ENCODE results near the gene PXN. TPM values are rescaled to one million over a fixed set of nuclear protein-coding genes. Genes with fewer than 3 reads are reported as not detected.
"Not testable (repeated sequence)": the region's sequence is repeated elsewhere in the genome, so short reads cannot be mapped to it uniquely, and the experiment has no call there.

The PXN gene
- total RNA-seq, 1 donor from 2014 or later = 282 TPM

DNA sequence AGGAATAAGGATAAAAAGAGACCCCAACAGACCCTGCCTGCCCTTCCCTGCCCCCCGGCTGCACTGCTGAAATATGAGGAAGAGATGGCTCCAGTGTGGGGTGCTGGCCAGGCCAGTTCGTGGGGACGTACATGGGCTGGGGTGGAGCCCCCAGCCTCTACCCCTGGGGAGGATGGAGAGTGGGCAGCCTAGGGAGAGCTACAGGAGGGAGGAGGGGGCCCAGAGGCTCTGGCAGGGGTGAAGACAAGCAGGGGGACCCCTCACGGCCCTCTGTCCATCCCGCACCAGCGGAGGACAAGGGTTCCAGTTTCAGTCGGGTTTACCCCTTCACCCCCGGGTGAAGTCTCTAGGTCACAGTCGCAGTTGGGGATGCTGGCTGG lies 53.6 kb downstream of the PXN start:
- peaks cover 69 to 72% of the 10 kb centered on the region in 2 donors for H3K36me3 ChIP-seq

DNA sequence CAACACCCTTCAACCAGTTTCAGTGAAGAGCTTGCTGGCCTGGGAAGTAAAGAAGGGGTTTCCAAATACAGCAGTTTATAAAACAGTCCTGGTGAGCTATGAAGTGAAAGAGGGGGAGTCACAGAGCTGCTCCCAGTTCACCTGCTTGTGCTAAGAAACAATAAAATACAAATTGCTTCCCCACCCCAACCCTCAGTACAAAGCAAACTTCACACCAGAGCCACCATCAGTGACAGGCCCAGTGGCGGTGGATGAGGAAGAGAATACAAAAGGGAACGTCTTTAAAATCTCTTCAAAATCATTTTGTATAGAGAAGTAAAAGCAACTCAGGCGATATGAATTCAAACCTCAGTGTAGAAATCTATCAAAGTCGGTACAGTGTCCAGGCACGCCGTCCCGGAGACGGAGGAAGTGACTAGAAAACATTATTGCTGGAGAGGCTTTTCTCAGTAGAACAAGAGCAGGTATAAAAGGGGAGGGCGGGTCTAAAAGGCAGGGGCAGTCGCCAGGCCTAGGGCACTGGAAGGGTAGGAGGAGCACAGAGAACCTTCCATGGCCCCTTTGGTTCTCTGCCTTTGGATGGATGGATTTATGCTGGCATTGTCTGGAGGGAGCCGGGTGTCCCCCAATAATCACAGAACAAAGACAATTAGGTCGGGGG lies 54.2 kb downstream of the PXN start:
- Histone ChIP-seq H3K27me3 (no peaks in the 10 kb centered on the region), H3K27ac (no peak overlapping the region), H3K4me1 (no peaks in the 10 kb centered on the region), H3K4me3 (no peak overlapping the region), H3K9me3 (no peaks in the 10 kb centered on the region), H3K36me3 (peaks cover 64 to 67% of the 10 kb centered on the region in 2 donors)
- intact Hi-C loops (cut with DNase I) = no loop called here
- DNase-seq (ENCODE audit: low spot score in 2 of 2) = no peak
- TF ChIP-seq, protein P1, sequence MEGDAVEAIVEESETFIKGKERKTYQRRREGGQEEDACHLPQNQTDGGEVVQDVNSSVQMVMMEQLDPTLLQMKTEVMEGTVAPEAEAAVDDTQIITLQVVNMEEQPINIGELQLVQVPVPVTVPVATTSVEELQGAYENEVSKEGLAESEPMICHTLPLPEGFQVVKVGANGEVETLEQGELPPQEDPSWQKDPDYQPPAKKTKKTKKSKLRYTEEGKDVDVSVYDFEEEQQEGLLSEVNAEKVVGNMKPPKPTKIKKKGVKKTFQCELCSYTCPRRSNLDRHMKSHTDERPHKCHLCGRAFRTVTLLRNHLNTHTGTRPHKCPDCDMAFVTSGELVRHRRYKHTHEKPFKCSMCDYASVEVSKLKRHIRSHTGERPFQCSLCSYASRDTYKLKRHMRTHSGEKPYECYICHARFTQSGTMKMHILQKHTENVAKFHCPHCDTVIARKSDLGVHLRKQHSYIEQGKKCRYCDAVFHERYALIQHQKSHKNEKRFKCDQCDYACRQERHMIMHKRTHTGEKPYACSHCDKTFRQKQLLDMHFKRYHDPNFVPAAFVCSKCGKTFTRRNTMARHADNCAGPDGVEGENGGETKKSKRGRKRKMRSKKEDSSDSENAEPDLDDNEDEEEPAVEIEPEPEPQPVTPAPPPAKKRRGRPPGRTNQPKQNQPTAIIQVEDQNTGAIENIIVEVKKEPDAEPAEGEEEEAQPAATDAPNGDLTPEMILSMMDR (IDR thresholded peaks at IDR 0.05) = no peak

More for the DNA sequence above, 53.6 kb downstream of the PXN start:
- H3K4me3 ChIP-seq = no peak overlapping the region
- intact Hi-C loops (cut with DNase I) = no loop called here
- H3K27ac ChIP-seq = no peak overlapping the region
- no peaks in the 10 kb centered on the region for H3K4me1 ChIP-seq
- TF ChIP-seq, protein P1 (IDR thresholded peaks at IDR 0.05) = no peak
- DNase-seq (ENCODE audit: low spot score in 2 of 2) = no peak
- H3K9me3 ChIP-seq = no peaks in the 10 kb centered on the region
- H3K27me3 ChIP-seq = no peaks in the 10 kb centered on the region

DNA sequence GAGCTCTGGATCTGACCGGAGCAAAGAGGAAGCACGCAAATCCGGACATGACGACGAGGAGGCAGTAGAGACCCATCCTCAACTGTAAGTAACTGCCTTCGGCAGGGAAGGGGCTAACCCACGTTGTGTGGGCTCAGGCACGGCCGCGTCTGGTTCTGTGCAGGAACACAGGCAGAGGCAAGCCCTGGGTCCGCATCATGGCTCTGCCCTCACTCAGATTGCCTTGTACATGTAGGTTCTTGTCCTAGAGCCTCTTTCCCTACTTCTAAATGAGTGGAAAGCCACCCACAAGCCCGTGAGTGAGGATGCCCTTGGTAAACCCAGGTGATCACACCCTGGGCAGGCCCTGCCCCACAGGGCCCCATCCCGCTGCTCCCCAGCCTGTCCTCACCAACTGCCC lies 55.7 kb downstream of the PXN start:
- TF ChIP-seq, protein P1 (IDR thresholded peaks at IDR 0.05) = no peak
- no peaks in the 10 kb centered on the region for H3K4me1 ChIP-seq
- intact Hi-C loops (cut with DNase I) = no loop called here
- peaks cover 48 to 51% of the 10 kb centered on the region in 2 donors for H3K36me3 ChIP-seq
- H3K4me3 ChIP-seq = no peak overlapping the region
- no peak for DNase-seq (ENCODE audit: low spot score in 2 of 2)
- no peak overlapping the region for H3K27ac ChIP-seq
- no peaks in the 10 kb centered on the region for H3K27me3 ChIP-seq
- H3K9me3 ChIP-seq = no peaks in the 10 kb centered on the region

DNA sequence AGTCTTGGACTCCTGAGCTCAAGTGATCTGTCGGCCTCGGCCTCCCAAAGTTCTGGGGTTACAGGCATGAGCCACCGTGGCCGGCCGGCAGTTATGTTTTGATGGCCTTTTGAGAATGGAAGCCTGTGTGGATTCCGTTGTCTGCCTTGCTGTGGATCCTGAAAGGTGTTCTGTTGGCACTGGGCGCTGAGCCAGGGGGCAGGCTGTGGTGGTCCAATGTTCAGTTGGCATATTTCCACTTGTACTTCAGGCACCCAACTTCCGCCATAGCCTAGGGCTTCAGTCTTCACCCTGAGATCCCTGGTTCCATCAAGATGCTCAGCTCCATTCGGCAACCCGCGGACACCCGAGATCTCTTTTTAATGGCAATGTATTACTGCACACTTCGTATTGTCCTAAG lies 58.3 kb downstream of the PXN start:
- Histone ChIP-seq H3K27ac (no peak overlapping the region), H3K4me1 (no peaks in the 10 kb centered on the region), H3K4me3 (no peak overlapping the region), H3K36me3 (peaks cover 22 to 25% of the 10 kb centered on the region in 2 donors), H3K9me3 (no peaks in the 10 kb centered on the region), H3K27me3 (no peaks in the 10 kb centered on the region)
- TF ChIP-seq, protein P1 (IDR thresholded peaks at IDR 0.05) = no peak
- intact Hi-C loops (cut with DNase I) = no loop called here
- DNase-seq (ENCODE audit: low spot score in 2 of 2) = no peak

DNA sequence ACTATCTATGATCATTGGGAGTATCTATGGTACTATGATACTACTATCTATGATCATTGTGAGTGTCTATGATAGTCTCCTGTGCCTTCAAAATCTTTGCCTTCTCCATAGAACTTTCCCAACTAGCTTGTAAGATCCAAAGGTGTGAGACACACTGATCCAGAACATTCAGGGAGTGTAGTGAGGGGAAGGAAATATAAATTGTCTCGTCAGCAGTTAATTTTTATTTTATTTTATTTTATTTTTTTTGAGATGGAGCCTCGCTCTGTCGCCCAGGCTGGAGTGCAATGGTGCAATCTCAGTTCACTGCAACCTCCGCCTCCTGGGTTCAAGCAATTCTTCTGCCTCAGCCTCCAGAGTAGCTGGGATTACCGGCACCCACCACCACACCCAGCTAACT lies 58.7 kb downstream of the PXN start:
- DNase-seq (ENCODE audit: low spot score in 2 of 2); H3K4me3 ChIP-seq; H3K9me3 ChIP-seq; H3K27me3 ChIP-seq; H3K27ac ChIP-seq; intact Hi-C loops (cut with DNase I); H3K4me1 ChIP-seq: not testable (repeated sequence)
- H3K36me3 ChIP-seq = peaks cover 18 to 21% of the 10 kb centered on the region in 2 donors

DNA sequence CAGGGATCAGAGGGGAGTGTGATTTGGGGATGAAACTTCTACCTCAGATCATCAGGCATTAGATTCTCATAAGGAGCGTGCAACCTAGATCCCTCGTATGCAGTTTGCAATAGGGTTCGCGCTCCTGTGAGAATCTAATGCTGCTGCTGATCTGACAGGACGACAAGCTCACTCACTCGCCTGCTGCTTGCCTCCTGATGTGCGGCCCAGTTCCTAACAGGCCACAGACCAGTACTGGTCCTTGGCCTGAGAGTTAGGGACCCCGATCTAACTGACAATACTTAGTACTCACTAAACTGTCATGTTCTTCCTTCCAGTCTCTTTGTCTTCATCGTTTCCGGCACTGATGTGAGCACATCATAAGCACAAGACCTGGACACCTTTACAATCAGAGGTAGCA lies 59.3 kb downstream of the PXN start:
- DNase-seq (ENCODE audit: low spot score in 2 of 2) = no peak
- peaks cover 12 to 15% of the 10 kb centered on the region in 2 donors for H3K36me3 ChIP-seq
- H3K4me1 ChIP-seq = no peaks in the 10 kb centered on the region
- TF ChIP-seq, protein P1 (IDR thresholded peaks at IDR 0.05) = no peak
- intact Hi-C loops (cut with DNase I) = no loop called here
- H3K27me3 ChIP-seq = no peaks in the 10 kb centered on the region
- no peak overlapping the region for H3K27ac ChIP-seq
- H3K4me3 ChIP-seq = no peak overlapping the region
- no peaks in the 10 kb centered on the region for H3K9me3 ChIP-seq
